Measurements from ENCODE around the gene PAWR. TPM values are rescaled to one million over a fixed set of nuclear protein-coding genes. Genes with fewer than 3 reads are reported as not detected.
"Not testable (repeated sequence)": the region's sequence is repeated elsewhere in the genome, so short reads cannot be mapped to it uniquely, and the experiment has no call there.

PAWR gene
- total and polyA plus RNA-seq, 3 experiments from 2014 or later: 2.3 to 2.9 (median 2.4) TPM

DNA sequence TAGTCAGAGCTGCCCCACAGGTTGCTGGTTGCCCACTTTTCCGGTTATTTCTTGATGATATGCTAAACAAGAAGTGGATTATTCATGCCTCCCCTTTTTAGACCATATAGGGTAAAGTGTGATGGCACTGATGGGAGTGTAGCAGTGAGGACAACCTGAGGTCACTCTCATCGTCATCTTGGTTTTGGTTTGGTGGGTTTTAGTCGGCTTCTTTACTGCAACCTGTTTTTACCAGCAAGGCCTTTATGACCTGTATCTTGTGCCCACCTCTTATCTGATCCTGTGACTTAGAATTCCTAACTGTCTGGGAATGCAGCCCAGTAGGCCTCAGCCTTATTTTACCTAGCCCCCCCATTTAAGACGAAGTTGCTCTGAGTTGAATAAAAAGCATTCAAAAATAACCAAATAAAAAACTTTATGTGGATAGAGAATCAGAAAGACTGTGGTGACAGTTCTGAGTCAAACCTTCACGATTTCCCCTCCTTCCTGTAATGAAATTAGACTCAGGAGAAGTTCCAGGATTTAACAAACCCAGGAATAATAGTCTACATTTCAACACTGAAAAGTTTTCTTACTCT, 144.2 kb downstream of the PAWR start:
- Histone ChIP-seq H3K4me1 (ENCODE audit: insufficient read depth, low read length) (no peaks in the 10 kb centered on the region), H3K27me3 (ENCODE audit: insufficient read depth, low read length, poor library complexity, severe bottlenecking) (no peaks in the 10 kb centered on the region), H3K4me3 (ENCODE audit: low read length) (no peak overlapping the region), H3K27ac (ENCODE audit: low read depth, low read length) (no peak overlapping the region), H3K36me3 (ENCODE audit: insufficient read depth, low read length) (no peaks in the 10 kb centered on the region), H3K9me3 (ENCODE audit: low read length) (no peaks in the 10 kb centered on the region)
- H3K9me3 Mint-ChIP-seq: no peaks in the 10 kb centered on the region
- no peak for DNase-seq
- ChIA-PET CTCF (no interaction called here), POLR2A (no interaction called here)
- H3K36me3 Mint-ChIP-seq: no peaks in the 10 kb centered on the region
- no peak overlapping the region for H3K4me3 Mint-ChIP-seq
- H3K27ac Mint-ChIP-seq: no peak overlapping the region
- H3K4me1 Mint-ChIP-seq: no peaks in the 10 kb centered on the region
- peaks cover 0 to 3% of the 10 kb centered on the region in 2 donors for H3K27me3 Mint-ChIP-seq

DNA sequence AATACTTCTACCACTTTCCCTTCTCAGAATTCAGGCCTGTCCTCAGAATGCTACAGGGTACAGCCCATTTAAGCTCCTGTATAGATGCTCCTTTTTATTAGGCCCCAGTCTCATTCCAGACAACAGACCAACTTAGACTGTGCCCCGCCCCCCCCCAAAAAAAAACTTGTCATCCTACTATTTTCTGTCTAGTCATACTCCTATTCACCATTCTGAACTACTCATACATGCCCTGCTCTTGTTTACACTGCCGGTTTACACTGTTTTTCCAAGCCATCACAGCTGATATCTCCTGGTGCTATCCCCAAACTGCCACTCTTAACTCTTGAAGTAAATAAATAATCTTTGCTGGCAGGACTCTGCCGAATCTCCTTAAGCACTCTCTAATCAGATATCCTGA, 146.3 kb downstream of the PAWR start:
- H3K4me1 Mint-ChIP-seq; H3K4me3 ChIP-seq (ENCODE audit: low read length); H3K9me3 Mint-ChIP-seq; H3K27ac ChIP-seq (ENCODE audit: low read depth, low read length); H3K27me3 ChIP-seq (ENCODE audit: insufficient read depth, low read length, poor library complexity, severe bottlenecking); CTCF ChIA-PET; POLR2A ChIA-PET; H3K27me3 Mint-ChIP-seq; H3K36me3 ChIP-seq (ENCODE audit: insufficient read depth, low read length); H3K4me3 Mint-ChIP-seq; H3K9me3 ChIP-seq (ENCODE audit: low read length); H3K4me1 ChIP-seq (ENCODE audit: insufficient read depth, low read length); DNase-seq; H3K36me3 Mint-ChIP-seq: not testable (repeated sequence)
- H3K27ac Mint-ChIP-seq: peak overlapping the region in 1 of 8 donors; percentile 19

DNA sequence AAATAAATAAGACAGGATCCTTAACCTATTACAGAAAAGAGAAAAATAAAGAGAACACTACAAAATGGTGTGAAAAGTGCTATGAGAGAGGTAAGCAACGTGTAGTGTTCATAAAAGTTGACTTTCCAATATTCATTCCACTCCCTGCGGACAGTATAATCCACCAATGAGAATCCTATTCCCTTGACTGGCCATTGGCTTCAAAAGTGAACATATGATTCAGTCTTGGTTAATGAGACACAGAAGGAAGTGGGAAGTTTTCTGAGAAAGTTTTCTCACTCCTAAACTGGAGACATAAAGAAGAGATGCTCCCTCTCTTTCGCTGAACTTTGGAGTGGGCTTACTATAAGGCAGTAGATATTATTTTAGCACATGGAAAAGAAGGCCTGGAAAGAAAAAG, 153.1 kb downstream of the PAWR start:
- ChIA-PET CTCF (no interaction called here), POLR2A (no interaction called here)
- Histone ChIP-seq H3K9me3 (ENCODE audit: low read length) (no peaks in the 10 kb centered on the region), H3K4me3 (ENCODE audit: low read length) (no peak overlapping the region), H3K36me3 (ENCODE audit: insufficient read depth, low read length) (no peaks in the 10 kb centered on the region), H3K27me3 (ENCODE audit: insufficient read depth, low read length, poor library complexity, severe bottlenecking) (no peaks in the 10 kb centered on the region), H3K27ac (ENCODE audit: low read depth, low read length) (no peak overlapping the region), H3K4me1 (ENCODE audit: insufficient read depth, low read length) (no peaks in the 10 kb centered on the region)
- Mint-ChIP-seq H3K27ac (no peak overlapping the region), H3K9me3 (peaks cover 0 to 2% (median 0%) of the 10 kb centered on the region in 5 donors), H3K36me3 (no peaks in the 10 kb centered on the region), H3K4me3 (no peak overlapping the region), H3K27me3 (peaks cover 0 to 1% of the 10 kb centered on the region in 2 donors), H3K4me1 (no peaks in the 10 kb centered on the region)
- no peak for DNase-seq

- no peaks in the 10 kb centered on the region for H3K36me3 ChIP-seq (ENCODE audit: insufficient read depth, low read length)
- no peak overlapping the region for H3K4me3 ChIP-seq (ENCODE audit: low read length)
- no peak overlapping the region for H3K27ac Mint-ChIP-seq
- CTCF ChIA-PET: no interaction called here
- H3K36me3 Mint-ChIP-seq: no peaks in the 10 kb centered on the region
- H3K9me3 ChIP-seq (ENCODE audit: low read length): no peaks in the 10 kb centered on the region
- POLR2A ChIA-PET: no interaction called here
- H3K4me3 Mint-ChIP-seq: no peak overlapping the region
- H3K4me1 ChIP-seq (ENCODE audit: insufficient read depth, low read length): no peaks in the 10 kb centered on the region
- H3K4me1 Mint-ChIP-seq: no peaks in the 10 kb centered on the region
- H3K27me3 ChIP-seq (ENCODE audit: insufficient read depth, low read length, poor library complexity, severe bottlenecking): no peaks in the 10 kb centered on the region
- H3K9me3 Mint-ChIP-seq: peaks cover 0 to 2% (median 0%) of the 10 kb centered on the region in 5 donors
- H3K27me3 Mint-ChIP-seq: peaks cover 0 to 1% of the 10 kb centered on the region in 2 donors
- no peak overlapping the region for H3K27ac ChIP-seq (ENCODE audit: low read depth, low read length)
- no peak for DNase-seq
These were observed 155.0 kb downstream of the PAWR start for GRCh38 chr12:79535751-79536150.

Other genes starting within 250 kb of the PAWR start
- 10 to 100 TPM; 72.1 to 80.4 TPM for gene PPP1R12A, start 244.1 kb upstream of the PAWR start, total RNA-seq
- 140 TPM for gene PPP1R12A, start 244.1 kb upstream of the PAWR start, polyA plus RNA-seq

Data from CD8-positive, alpha-beta memory T cell (primary cell).